Renal pelvis (tissue), 4 donors: ENCODE results near the gene PTCHD1. TPM values are rescaled to one million over a fixed set of nuclear protein-coding genes. Genes with fewer than 3 reads are reported as not detected.

Experiments used
- DNase-seq: peaks from one replicate; pipeline ENCODE4 v3.0.0-alpha.2; 2013
- polyA plus RNA-seq, 3 donors: library from polyadenylated mRNA; unstranded; fragments of 120-200 nt; gene quantifications; one replicate each; pipeline ENCODE4 v1.2.1, GENCODE V29; 2013; ENCODE audit not compliant: insufficient read length in 3 of 3

Gene PTCHD1
- polyA plus RNA-seq, 3 donors = 0.31 to 0.64 (median 0.43) TPM

DNA sequence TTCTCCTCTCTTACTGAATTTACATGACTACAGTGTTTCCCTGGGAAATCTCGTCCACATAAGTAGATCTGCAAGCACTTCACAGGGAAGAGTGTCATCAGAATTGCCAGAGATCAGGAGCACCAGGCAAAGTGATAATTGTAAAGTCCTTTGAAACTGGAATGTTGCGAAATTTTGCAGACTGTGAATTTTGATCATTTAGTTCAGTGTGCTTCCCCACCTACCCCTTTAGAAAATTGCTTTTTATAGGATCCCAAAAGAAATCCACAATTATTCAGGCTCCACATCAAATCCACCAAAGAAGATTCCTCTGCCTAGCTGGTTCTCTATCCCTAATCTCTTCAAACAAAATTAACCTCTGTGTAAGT is 10.2 kb downstream of the PTCHD1 start:
- DNase-seq = no peak

DNA sequence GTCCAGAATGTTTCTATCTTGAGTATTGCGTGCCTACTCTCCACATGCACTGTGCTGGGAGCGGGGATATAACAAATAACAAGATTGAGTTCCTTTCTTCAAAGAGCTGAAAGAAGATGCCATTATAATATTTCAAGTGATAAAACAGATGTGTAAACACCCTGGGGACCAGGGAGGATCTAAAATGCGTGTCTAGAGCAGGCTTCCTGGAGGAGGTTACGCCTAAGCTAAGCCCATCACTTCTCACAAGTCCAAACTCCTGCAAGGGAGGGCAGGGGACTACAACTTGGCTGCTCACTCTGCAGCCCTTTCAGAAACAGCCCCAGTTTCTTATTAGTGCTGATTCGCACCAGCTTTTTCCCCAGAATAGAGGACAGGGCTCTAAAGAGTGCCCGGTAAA is 21.5 kb downstream of the PTCHD1 start:
- DNase-seq = no peak

- no peak for DNase-seq
Observed at GRCh38 chrX:23364416-23364815, 29.8 kb downstream of the PTCHD1 start.

GRCh38 chrX:23365541-23365940 is 30.9 kb downstream of the PTCHD1 start:
- no peak for DNase-seq

GRCh38 chrX:23366914-23367313 is 32.3 kb downstream of the PTCHD1 start:
- DNase-seq = no peak

DNA sequence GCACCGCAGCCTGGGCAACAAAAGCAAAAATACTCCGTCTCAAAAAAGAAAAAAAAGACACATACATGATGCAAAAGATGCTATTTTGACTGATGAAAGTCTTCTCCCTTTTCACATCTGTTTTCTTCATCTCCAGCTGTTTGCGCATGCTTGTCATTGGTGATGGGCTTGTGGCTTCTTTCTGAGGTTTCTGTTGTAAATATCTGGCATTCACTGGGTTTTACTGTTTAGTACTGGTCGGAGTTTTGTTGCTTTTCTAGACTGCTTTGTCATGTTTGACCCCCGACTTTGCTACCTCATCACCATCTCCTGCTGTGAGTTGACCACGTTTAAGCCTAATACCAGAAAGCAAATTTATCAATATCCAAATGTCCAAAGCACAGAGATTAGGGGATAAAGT is 34.4 kb downstream of the PTCHD1 start:
- no peak for DNase-seq

DNA sequence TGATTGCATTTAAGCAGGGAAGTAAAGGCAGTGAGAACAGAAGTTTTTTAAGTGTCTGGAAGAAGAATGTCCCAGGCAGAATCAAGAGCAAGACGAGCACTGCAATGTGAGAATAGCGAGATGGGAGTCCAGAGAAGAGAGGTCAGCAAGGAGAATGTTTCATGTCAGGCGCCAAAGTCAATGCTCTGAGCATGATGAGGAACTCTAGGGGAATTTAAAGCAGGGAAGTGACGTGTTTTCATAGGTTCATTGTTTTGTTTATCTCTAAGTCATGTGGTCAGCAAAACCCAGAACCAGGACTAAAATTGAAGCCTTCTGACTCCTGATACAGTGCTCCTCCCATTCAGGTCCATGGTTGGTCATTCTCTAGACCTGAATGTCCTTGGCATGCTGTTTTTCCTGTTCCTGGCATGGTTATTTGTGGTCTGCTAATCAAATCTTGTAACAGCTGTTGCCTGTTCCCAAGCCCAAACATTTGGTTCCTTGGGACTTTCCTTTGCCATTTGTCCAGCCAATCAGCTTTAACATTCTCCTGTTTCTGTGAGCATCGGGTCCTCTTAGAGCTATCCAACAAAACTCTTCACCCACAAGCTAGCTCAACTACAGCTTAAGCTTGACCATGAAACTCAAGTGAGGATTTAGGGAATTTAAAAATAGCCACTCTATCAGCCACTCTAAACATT is 37.7 kb downstream of the PTCHD1 start:
- DNase-seq = no peak

GRCh38 chrX:23373129-23373804 is 38.6 kb downstream of the PTCHD1 start:
- no peak for DNase-seq

DNA sequence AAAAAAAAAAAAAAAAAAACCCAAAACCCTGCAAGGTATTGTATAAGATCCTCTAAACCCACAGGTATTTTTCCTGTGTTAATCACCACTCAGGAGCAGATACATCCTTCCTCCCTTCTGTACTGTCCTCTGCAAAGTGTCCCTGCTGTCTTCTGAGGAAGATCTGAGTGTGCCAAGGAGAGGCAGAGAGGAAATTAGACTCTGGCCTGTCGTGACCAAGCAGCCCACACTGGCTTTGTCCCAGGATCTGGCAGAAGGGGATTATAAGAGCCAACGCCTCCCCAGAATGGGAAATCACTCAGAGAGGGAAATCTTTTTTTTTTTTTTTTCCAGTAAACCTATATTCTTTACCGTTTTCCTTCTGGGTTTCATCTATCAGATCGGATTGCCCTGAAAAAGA is 39.6 kb downstream of the PTCHD1 start:
- DNase-seq = no peak

DNA sequence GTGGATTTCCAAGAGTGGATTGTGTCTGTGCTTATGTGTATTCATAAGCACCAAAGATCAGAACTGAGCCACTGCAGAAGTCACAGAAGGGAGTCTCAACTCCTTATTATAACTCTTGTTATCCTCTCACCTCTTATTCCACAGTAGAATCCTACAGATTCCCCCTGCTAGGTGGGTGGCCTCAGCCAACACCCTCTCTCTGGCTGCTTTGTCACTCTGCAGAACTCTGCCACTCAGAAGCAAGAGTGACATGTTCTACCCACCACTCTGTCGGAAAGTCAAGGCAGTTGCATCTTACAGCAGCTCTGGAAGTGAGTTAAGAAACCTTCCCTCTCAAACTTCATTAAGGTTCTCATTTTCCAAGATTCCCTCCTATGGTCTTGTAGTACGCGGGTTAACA is 41.9 kb downstream of the PTCHD1 start:
- DNase-seq = no peak

DNA sequence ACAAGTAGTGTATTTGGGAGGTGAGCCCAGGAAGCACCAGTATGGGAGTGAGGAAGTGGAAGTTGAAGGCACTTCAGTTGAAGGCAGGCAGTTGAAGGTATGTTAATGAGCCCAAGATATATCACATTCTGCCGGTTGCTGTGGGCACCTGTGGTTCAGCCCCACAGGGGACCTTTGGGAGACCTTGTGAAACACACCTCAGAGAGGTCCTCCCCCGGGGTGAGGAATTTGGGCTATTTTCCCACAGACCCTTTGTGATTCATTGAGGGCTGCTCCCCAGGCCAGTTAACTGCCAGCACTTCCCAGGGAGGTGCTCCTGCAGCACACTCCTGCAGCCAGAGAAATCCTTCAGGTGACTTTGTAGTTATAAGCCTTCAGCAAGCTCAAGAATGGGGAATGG is 45.9 kb downstream of the PTCHD1 start:
- no peak for DNase-seq

- DNase-seq = no peak
Observed at GRCh38 chrX:23381099-23382087, 46.7 kb downstream of the PTCHD1 start.

DNA sequence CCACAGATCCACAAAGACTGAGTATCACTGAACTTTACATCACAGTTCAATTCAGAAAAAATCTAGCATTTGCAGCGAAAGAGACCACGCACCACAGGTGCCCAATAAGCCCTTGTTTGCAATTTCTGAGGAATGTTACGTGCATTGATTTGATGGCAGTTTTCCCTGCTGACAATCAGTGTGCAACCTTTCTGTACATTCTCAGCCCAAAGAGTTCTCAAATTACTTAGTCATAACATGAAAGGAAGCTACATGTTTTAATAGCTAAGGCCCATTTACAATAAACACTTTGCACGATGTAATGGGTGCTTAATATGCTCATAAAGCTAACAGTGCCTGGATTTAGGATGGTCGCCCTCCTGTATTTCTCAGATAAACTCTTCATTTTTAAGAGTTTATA is 47.9 kb downstream of the PTCHD1 start:
- no peak for DNase-seq

- DNase-seq = no peak
Observed at GRCh38 chrX:23383411-23383810, 48.8 kb downstream of the PTCHD1 start.

GRCh38 chrX:23385242-23385641 is 50.6 kb downstream of the PTCHD1 start:
- no peak for DNase-seq

- no peak for DNase-seq
Observed at GRCh38 chrX:23386260-23386659, 51.6 kb downstream of the PTCHD1 start.

DNA sequence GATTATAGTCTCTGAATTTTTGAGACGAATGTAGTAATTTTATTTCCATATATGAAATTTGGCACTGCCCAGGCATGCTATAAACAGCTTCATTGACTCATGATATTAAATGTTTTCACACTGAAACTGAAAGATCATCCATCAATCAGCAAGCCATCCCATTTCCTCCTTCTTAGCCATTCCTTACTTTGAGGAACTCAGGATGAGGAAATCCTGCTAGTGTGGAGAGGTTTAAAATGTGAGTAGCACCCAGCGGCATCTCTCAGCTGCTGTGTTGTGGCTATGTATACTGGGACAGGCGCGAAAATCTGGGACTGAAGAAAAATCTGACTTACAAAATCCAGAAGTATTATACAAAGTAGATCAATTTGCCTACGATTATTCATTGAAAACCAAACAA is 52.1 kb downstream of the PTCHD1 start:
- no peak for DNase-seq

GRCh38 chrX:23387550-23388184 is 53.0 kb downstream of the PTCHD1 start:
- no peak for DNase-seq

- no peak for DNase-seq
Observed at GRCh38 chrX:23389196-23389792, 54.6 kb downstream of the PTCHD1 start.

- DNase-seq = peak; percentile 40
Observed at GRCh38 chrX:23390979-23391378, 56.3 kb downstream of the PTCHD1 start.

DNA sequence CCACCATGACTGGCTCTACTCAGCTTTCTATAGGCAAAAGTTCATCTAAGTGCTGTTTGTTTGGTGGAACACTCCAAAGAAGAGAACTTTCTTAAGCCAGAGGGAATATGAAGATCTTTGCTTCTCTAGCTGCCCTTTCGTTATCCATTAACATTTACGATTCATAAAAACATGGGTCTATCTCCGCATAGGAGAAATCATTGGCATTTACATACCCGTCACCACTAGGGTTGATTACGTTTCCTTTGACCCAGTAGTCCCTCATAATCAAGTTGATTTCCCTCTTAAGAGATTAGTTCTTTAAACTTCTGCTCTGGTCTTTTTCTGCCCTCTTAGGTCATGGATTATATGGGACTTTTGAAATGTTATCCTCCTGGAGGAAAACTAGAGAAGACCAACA is 57.5 kb downstream of the PTCHD1 start:
- DNase-seq = no peak

DNA sequence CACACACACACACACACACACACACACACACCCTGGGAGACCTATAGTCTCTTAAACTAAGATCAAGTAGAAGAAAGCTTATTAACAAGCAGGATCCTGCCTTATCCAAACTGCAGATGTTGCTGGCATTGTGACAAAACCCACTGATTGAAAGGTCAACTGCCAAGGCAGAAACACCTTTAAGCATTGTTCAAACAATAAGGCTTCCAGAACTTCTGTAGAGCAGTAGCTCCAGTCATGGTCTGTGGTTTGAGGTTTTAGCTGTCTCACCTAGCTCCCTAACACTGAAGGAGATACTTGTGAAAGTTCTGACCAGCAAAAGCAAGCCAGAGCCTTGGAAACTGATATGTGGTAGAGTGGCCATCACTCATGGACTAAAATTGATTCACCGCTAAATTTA is 59.8 kb downstream of the PTCHD1 start:
- DNase-seq = no peak
